GM21390 (cell line): ENCODE results near the gene PTPRG.
"Not testable (repeated sequence)": the region's sequence is repeated elsewhere in the genome, so short reads cannot be mapped to it uniquely, and the experiment has no call there.

Experiments
- ATAC-seq: cut with Tn5 transposase; IDR thresholded peaks from one replicate; pipeline ENCODE4 v1.9.1; 2021; ENCODE audit not compliant: unreplicated experiment

Gene PTPRG

DNA sequence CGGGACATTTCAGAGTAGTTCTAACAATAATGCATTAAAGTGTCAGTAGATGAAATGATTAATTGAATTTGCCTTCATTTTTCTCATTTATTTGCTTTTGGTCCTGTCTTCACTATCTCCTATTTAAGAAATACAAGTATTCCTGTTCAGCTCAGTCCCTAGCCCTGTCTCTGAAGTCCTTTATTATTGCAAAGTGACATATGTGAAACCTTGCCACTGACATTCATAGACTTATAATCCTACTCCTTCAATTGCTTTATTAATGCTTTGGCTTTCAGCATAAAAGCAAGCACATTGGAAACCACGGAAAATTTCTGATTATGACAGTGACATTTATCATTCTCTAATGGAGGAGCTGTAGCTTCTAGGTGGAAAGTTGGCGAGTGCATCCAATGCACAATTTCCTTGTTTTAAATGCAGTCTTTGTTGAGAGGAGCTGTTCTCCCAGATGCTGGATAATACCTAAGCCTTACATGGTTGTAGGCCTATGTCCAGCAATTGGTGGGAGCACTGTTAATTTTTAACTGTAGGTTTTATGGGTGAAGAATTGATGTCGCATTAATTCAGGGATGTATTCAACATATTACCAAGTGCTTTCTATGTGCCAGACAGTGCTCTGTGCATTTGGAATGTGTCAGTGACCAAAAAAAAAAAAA, 474.2 kb downstream of the PTPRG start:
- ATAC-seq = no peak

DNA sequence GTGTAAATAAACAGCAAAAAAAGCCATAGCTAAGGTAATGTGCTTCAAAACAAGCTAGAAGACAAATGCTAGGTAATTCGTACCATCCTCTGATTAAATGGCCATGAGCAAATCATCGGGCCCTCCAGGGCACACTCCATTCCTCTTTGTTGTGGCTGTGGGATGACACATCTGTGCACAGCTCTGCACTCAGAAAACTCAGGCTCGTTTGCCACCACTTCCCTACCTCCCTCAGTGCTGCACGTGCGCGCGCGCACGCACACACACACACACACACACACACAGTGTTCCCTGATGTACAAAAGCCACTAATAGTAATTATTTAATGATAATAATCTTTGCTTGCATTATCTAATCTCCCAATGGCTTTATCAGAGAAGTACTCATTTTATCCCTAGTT, 475.4 kb downstream of the PTPRG start:
- ATAC-seq = no peak

DNA sequence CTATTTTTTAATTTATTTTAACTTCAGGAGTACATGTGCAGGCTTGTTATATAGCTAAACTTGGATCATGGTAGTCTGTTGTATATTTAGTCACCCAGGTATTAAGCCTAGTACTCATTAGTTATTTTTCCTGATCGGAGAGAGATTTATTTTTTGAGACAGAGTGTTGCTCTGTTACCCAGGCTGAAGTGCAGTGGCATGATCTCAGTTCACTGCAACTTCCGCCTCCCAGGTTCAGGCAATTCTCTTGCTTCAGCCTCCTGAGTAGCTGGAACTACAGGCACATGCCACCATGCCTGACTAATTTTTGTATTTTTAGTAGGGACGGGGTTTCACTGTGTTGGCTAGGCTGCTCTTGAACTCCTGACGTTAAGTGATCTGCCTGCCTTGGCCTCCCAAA, 477.4 kb downstream of the PTPRG start:
- not testable (repeated sequence) for ATAC-seq

DNA sequence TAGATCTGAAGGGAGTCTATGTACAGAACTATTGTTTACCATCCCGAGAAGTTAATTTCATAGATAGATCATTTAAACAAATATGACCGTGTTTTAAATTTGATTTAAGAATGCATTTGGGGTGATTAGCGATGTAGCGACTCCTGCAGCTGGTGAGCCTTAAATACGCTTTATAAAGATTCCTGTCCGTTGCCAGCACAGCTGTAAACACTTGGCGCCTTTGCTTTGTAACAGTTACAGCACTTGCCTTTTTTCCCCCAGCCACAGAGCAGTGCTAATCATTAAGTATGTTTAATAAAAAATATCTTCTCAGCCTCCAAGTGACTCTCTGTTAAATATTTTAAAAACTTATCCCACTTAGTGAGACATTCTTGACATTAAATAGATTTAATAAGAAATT, 478.2 kb downstream of the PTPRG start:
- no peak for ATAC-seq

DNA sequence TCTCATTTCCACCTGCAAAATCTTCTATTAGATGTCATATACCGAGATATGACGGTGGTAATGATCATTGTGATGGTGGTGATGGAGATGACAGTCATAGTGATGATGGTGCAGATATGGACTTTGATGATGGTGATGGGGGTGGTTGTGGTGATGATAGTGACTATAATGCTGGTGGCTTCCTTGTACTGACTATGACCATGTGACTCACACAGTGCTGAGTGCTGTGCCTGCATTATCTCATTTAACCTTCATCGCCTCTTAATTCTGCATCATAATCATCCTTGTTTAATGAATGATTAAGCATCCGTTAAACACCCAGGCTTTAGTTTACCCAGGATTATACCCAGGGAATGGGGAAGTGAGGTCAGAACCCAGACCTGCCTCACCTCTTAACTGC, 480.3 kb downstream of the PTPRG start:
- ATAC-seq = no peak

DNA sequence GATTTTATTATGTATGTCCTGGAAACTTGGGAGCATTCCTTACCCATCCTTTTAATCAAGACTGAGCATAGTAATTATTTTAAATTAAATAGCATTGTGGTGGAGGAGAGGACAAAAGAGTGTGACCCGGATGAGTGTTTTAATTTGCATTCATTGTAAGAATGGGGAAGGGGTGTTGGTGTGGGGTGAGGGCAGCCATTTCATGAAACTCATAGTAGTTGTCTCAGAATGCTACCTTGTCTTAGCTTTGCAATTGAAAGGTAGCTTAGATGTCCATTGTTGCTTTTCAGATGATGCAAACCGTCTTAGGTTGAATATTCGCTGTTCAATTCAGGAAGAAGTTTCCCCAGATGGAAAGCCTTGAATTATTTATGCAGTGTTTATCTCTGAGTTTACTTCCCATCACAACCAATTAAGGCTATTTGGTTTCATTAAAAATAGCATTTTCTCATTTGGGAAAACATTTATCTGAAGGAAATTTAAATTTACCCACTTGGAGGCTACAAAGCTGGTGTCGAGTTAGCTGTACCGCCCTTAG, 483.6 kb downstream of the PTPRG start:
- ATAC-seq = no peak

DNA sequence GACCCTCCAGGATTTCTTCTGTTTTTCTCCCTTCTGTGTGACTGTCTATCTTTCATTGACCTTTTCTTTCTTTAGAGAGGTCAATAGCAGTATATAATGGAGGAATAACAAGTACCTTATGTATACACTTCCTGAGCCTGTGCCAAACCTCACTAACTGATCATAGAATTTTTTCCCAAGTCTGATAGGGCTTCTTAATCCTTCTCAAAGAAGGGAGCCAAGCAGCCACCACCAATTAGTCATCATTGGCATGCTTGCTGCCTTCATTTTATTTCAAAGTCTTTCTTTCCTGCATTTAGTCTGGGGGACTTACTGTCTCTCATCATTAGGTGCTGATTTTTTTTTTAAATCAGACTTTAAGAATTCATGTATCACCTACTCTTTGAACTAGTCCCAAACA, 485.0 kb downstream of the PTPRG start:
- no peak for ATAC-seq

DNA sequence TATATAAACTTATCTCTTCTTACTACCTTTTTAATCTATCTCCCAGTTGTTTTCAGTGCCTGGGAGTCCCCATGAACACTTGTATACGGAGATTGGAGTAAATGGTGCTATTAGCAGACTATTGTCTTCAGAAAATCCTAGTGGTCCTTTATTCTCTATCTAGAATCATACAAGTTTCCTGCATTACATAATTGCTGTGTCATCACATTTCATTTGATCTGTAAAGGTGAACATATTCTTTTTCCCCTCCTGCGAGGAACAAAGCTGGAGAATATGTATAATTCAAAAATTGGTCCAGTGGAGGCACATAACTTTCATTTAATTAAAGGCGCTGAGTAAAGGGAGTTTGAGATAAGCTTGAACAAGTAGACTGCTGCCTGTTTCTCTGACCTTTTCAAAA, 487.2 kb downstream of the PTPRG start:
- no peak for ATAC-seq

DNA sequence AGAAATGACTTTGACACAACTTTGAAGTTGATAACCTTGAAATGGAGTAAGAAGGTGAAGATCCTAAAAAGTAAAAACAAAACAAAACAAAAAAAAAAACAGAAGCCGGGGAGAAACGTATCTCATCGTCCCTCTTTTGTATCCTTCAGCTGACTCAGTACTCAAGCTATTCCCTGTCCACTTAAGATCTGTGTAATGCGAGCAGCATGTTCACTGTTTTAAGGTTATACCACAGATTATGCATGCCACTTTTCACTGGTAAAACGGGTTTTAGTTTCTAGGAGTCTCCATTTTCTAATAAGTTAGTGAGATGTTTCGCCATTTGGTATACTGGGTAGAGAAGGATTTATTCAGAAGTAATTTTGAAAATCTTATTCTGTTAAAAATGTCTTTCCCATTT, 487.7 kb downstream of the PTPRG start:
- no peak for ATAC-seq

DNA sequence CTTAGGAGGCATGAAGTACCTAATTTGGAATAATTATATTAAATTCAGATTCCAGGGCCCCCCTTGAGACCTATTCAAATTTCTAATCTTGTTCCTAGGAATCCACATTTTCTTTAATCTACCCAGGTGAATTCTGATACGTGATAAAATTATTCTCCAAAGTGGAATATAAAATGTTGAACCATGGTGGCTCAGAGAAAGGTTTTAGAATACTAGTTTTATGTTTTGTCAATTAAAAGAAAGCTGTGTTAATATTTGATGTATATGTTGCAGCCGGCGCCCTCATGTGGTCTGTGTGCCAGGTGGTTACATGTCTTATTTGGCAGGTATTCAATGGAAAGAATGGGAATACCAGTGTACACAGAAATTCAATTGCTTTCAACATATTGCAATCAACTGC, 490.1 kb downstream of the PTPRG start:
- ATAC-seq = no peak

DNA sequence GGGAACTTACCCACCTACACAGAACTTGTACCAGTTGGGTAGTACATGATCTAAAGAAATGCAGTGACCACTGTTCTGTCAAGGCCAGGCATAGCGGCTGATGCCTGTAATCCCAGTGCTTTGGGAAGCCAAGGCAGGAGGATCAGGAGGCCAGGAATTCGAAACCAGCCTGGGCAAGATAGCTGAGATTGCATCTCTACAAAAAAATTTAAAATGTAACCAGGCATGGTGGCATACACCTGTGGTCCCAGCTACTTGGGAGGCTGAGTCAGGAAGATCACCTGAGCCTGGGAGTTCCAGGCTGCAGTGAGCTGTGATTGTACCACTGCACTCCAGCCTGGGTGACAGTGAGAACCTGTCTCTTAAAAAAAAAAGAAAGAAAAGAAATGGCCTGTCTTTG, 491.0 kb downstream of the PTPRG start:
- ATAC-seq = no peak

DNA sequence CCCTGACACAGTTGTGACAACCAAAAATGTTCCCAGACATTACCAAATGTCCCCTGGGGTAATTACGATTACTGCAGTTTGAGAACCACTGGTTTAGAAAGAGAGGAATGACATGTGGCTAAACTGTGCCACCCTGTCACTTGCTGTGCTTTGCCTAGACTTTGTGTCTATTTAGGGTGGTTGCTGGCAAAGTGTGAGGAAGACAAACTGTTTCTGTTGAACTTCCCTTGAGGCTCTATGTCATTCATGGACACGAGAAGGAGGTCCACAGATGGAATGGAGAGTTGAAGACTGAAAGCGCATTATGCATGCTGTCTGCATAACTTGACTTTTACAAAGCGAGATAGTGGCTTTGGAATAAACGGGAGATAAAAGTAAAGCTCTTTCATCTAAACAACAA, 495.3 kb downstream of the PTPRG start:
- ATAC-seq = no peak

DNA sequence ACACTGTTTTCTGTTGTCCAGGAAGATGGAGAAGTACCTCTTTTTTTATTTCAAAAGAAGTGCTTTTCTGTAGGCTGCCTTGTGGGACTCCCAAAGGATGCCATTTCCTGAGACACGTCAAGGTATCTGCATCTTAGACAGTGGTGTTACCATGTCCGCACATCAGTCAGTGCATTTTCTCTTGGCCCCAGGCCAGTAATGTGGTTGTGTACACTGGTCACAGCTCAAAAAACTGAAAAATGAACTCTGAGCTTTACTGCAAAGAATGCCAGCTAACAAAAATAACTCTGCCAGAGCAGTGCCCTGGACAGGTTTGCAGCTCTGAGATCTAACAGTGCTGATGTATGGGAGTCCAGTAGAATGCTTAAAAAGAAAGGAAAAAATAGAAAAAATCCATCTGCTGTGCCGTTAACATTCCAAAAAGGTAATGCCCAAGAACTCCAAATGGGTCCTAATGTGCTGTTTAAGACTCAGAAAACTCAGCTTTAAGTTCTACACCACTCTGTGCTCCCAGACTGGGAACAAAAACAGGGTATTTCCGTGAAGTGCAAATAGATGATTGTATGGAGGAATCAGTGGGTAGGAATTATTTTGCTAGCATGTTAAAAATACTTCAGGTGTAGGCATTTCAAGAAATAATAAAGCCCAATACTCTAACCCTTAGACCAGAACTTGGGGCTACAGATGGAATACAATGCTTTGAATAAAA, 496.1 kb downstream of the PTPRG start:
- no peak for ATAC-seq

DNA sequence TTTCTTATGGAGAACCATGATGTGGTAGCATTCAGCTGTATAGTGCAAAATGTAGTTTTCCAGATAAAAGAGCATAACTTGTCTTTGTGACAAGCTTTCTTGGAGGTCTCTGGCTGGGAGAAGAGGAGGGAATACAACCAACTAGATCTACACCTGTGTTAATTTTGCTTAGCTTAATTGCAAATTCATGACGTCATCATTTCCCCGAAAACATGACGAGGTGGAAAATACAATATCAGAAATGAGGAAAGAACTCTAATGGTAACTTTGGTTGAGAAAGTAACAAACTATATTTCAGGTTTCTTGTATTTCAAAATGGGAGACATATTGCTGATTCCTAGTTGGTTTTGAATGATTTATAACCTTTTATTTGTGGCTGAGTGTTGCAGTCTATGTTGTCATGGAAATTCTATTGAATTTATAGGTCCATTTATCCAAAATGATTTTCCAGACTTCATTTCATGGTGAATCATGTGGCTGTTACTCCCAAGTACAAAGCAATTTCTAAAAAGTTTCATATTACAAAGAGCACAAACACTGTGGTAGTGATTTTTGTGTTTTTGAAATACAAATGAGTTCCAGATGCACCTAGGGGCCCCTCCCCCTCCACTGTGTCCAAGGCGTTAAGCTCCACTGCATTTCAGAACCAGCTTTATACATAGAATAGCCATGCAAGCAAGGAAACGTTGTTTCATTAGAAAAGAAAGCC, 504.8 kb downstream of the PTPRG start:
- no peak for ATAC-seq

DNA sequence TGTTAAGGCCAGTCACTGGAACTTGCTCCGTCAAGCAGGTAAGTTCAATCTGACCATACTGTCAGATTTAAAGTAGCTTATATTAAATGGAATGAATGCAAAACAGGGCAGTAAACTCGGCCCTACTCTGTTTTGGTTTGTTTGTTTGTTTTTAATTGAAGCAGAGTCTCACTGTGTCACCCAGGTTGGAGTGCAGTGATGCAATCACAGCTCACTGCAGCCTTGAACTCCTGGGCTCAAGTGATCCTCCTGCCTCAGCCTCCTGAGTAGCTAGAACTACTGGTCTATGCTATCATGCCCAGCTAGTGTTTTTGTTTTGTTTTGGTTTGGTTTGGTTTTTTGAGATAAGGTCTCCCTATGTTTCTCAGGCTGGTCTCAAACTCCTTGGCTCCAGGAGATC, 507.0 kb downstream of the PTPRG start:
- no peak for ATAC-seq

DNA sequence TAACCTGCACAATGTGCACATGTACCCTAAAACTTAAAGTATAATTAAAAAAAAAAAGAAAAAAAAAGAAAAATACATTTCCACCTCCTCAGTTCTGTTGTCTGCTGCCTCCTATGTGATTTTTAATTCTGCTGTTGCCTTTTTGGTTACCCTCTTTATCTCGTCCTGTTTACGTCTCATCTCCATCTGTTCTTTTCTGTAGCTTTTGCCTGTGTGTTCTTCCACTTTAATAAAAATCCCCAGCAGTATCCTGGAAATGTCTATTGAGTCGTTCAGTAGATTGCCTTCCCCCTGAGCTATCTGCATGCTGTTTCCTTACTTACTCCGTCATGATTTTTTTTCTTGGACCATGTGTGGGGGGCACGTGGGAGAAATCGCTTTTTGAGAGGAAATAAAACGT, 509.5 kb downstream of the PTPRG start:
- no peak for ATAC-seq

DNA sequence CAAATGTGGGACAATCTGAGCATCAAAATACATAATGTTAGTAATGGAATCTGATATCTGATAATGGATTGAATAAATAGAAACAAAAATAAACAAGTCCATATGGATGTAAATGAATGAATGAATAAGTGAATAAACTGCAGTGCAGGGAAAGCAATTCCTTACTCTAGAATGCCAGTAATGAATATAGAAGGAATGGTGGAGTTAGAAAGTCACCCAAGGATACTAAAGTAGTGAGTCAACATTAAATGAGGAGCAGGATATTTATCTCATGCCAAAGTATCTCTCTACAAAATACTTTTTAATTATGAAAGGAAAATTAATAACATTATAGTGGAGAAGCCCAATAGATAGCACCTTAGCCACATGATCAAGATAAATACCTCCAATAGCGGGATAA, 511.7 kb downstream of the PTPRG start:
- no peak for ATAC-seq

DNA sequence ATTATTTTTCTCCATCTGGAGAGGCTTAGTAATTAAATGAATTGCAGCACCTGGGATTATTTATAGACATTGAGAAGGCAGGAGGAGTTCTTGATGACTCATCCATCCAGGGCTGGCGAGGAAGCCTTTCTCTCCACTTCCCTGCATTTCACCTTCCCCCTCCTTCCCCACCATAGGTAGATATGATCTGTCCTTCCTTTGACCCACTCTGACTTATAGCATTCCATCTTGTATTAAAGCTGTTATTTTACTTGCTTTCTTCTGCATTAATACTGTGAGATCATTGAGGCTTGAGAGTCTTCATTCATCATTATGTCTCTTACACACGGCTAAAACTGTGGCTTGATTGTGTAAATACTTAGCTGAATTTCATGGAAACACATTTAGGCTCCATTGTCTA, 523.2 kb downstream of the PTPRG start:
- ATAC-seq = no peak

DNA sequence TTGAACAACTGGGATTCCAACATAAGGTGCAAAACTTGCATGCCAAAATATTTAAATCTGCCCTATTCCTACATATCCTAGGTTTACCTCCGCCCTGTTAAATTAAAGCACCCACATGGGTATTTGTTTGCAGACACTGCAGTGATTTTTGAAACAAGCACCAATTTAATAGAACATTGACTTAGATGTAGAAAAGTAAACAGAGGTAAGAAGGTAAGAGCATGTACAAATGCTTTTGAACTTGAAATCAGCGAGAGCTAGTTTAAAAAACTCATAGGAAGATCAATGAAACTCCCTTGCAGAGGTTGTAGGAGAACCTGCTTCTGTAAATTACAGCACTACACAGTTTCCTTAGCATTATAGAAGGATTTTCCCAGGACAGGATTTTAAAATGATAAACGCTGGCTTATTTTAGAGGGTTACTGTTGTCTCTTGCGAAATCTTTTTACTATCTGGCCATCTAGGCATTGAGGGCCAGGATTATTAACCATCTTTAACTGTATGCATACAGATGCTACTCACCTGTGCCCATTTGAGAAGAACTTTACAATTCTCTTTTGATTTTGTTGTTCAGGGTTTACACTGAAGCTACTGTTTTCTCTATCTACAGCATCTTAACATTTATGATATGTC, 527.2 kb downstream of the PTPRG start:
- no peak for ATAC-seq

DNA sequence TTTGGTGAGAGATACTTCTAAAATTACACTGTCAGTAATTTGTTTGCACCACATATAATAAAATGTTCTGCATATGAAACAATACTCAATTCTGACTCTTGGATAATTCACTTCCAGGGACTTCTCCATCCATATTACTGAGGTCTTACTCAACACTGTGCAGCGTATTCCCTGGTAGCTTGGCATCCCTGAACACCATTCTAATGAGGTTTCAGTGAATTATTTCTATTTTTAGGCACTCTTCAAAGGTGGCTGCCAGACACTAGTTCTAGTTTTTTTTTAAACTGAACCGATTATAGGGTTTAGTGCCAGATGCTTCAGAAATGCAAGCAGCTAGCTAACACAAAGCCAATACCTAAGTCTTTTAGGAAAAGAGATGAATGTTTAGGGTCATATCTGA, 528.7 kb downstream of the PTPRG start:
- no peak for ATAC-seq

DNA sequence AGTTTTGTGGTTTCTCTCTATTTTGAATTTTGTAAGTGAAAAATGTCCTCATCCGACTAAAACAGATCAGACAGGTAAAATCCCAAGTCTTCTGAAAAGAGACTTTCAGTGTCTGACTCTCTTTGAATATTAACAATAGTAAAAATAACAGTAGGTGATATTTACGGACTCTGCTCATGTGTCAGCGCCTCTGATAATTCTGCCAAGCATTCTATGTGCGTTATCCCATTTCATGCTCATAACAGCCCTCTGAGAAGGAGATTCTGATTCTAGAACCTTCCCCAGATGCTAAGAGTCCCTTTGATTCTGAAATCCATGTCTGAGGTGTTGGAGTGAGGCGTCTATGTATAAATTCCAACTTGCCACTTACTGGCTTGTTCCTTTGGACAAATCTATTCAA, 529.1 kb downstream of the PTPRG start:
- ATAC-seq = no peak

DNA sequence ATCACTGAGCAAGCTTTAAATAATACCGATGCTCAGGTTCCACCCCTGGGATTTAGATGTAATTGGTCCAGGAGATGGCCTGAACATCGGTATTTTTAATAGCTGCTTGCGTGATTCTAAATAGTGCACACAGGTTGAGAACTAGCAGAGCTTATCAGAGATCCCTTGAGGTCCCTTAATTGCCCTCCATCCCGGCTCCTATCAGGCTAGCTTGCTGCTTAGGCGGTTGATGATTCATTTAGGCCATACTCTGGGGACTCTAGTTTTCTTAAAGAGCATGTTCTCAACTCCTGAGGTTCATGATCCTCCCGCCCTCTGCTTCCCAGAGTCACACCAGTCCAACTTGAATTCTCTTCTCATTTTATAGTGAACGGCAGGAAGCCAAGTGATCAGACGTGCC, 531.7 kb downstream of the PTPRG start:
- no peak for ATAC-seq
